GM19193 (cell line): Measurements from ENCODE around the gene MRPL2.

Experiments used
- POLR2A ChIP-seq: IDR thresholded peaks from 4 replicates; pipeline ENCODE4 v1.6.1; 2011; ENCODE audit not compliant: insufficient read depth, insufficient read length; ENCODE audit errors: extremely low read depth

Gene MRPL2

GRCh38 chr6:43059168-43060033 is at the start of gene MRPL2, which contains the start of gene KLC4:
Gene MRPL2, minus strand, starts transcription at chr6:43059434. Its CDS starts 53 bp downstream, at chr6:43059381.
Gene KLC4, plus strand, starts transcription at chr6:43059631. Its CDS starts 1,705 bp downstream, at chr6:43061336.
- peak; percentile 87 for TF ChIP-seq POLR2A

DNA sequence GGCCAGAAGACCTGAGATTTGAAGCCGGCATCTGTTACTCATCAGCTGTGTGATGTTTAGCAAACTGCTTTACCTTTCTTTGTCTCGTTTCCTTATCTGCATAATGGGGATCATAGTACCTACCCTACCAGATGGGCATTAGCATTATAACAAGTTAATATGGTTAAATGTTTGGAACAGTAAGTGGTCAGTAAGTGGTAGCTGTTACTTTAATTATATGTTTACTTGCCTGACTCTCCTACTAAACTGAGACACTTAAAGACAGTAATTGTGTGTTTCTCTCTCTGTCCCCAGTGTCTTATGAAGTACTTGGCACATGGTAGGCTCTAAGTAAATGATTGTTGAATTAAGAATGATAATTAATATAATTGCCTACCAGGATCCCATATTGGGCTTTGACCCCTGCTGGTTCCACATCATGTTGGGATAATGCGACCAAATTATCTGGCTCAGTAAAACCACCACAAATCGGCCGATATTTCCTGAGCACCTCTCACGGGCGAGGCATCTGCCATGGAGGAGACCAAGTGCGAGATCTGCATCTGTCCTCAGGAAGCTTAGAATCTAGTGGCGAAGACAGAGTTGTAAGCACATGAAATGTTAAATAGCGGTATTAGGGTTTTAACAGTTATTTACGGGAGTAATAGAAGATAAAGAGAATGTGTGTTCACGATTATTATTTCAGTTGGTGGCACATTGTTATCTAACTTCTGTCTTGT is 48.3 kb upstream of the MRPL2 start:
- no peak for TF ChIP-seq POLR2A

GRCh38 chr6:43105538-43106222 is 46.4 kb upstream of the MRPL2 start:
- no peak for TF ChIP-seq POLR2A

GRCh38 chr6:43103253-43103876 is 44.1 kb upstream of the MRPL2 start:
- TF ChIP-seq POLR2A = no peak

- TF ChIP-seq POLR2A = no peak
Observed at GRCh38 chr6:43101497-43101896, 42.3 kb upstream of the MRPL2 start.

GRCh38 chr6:43097502-43097901 is 38.3 kb upstream of the MRPL2 start:
- no peak for TF ChIP-seq POLR2A

- no peak for TF ChIP-seq POLR2A
Observed at GRCh38 chr6:43097098-43097489, 37.9 kb upstream of the MRPL2 start.

DNA sequence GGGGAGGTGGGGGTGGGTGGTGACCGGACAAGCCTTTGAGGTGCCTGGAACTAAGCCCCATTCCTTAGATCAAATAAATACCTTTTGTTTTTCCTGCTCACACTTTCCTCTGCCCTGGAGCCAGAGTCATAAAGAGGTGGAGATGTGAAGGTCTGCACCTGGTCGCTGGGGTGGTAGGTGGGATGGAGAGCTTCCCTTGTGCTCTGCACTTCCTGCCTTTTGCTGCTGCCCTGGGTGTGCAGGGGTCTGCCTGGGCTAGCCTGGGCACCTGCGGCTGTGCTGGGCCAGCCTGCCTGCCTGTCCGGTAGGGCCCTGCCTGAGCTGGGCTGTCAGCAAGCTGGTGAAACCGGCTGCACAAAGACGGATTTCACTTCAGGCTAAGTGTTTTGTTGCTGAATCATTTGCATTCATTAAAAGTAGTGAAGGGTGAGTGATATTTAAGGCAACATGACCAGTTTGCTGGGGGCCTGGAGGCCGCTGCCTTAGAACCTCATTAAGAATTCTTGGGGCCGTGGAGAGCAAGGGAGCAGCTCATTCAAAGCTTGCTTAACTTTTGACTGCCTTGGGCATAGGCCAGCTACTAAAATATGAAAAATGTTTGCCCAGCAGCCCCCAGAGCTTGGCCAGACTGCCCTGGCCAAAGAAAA is 37.3 kb upstream of the MRPL2 start:
- TF ChIP-seq POLR2A = peak; percentile 41

DNA sequence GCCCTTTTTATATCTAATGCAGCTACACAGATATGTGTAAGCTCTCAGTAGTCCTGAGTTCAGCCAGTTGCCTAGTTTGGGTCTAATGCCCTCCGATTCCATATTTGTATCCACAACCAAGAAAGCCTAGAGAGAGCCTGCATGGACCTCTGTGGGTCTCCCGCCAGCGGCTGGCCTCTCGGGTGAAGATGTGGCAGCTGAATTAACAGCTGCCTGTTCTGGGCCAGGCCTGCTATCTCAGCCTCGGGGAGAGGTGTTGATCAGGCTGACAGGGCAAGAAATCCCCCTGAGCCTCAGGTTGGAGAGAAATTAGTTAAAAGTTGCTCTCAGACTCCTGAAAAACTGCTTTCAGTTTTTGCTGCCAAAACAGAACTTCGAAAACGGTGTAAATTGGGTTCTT is 36.7 kb upstream of the MRPL2 start:
- TF ChIP-seq POLR2A = no peak

- no peak for TF ChIP-seq POLR2A
Observed at GRCh38 chr6:43093436-43094289, 34.4 kb upstream of the MRPL2 start.

DNA sequence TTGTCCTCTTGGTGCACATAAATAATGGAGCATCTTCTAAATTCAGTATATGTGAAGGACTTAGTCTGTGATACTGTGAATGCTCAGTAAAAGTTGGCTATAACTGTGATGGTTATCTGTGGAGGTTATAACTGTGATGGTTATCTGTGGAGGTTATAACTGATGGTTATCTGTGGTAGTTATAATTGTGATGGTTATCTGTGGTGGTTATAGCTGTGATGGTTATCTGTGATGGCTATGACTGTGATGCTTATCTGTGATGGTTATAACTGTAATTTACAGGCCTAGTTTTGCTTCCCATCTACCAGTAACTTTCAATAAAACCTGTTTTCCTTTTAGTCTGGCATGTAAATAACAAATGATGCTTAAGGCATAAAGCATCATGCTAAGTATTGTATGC is 33.4 kb upstream of the MRPL2 start:
- no peak for TF ChIP-seq POLR2A

- TF ChIP-seq POLR2A = no peak
Observed at GRCh38 chr6:43091436-43091991, 32.3 kb upstream of the MRPL2 start.

DNA sequence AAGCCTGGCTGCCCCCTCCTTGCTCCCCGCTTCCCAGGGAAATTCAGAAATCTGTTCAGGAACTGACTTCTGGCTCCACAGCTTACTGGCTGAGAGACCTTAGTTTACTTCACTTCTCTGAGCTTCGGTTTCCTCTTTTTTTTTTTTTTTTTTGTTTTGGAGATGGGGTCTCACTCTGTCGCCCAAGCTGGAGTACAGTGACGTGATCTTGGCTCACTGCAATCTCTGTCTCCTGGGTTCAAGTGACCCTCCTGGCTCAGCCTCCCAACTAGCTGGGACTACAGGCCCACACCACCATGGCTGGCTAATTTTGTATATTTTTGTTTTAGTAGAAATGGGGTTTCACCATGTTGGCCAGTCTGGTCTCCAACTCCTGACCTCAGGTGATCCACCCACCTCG is 31.8 kb upstream of the MRPL2 start:
- no peak for TF ChIP-seq POLR2A
